Tibial nerve (tissue), 4 donors: ENCODE data around the gene DLGAP1. TPM values are rescaled to one million over a fixed set of nuclear protein-coding genes. Genes with fewer than 3 reads are reported as not detected.

Experiments used
- DNase-seq, 2 donors: peaks; one replicate each; pipeline ENCODE4 v3.0.0-alpha.2; 2019; ENCODE audit warnings: low spot score in 2 of 2
- H3K27ac ChIP-seq, 4 donors: fragments of 200-600 bp; sonication (generic) in 3 of 4; one replicate each; pipeline ENCODE4 v1.5.1; 2017 to 2019; ENCODE audit warnings: mild to moderate bottlenecking in 1 of 4
- H3K27me3 ChIP-seq, 2 donors: fragments of 200-600 bp; sonication (generic) in 1 of 2; one replicate each; pipeline versions ENCODE4 v1.5.1 to v1.6.0; 2017 to 2019
- H3K36me3 ChIP-seq, 3 donors: fragments of 200-600 bp; sonication (generic); one replicate each; pipeline ENCODE4 v1.5.1; 2018 to 2019
- H3K4me1 ChIP-seq, 4 donors: fragments of 200-600 bp; sonication (generic) in 3 of 4; one replicate each; pipeline ENCODE4 v1.5.1; 2017 to 2019
- H3K4me3 ChIP-seq, 4 donors: fragments of 200-600 bp; sonication (generic) in 3 of 4; one replicate each; pipeline ENCODE4 v1.5.1; 2017 to 2019; ENCODE audit warnings: mild to moderate bottlenecking in 1 of 4, moderate library complexity in 1 of 4
- H3K9me3 ChIP-seq, 4 donors: fragments of 200-600 bp; sonication (generic) in 3 of 4; one replicate each; pipeline ENCODE4 v1.5.1; 2017 to 2019
- EP300 ChIP-seq, 2 donors: sonication (generic); formaldehyde crosslinking; IDR thresholded peaks; one replicate each; pipeline ENCODE4 v1.6.1; 2017; ENCODE audit warnings: antibody characterized with exemption in 2 of 2, mild to moderate bottlenecking in 1 of 2
- POLR2A ChIP-seq, 2 donors: fragments of 450-650 bp; IDR thresholded peaks; one replicate each; pipeline ENCODE4 v1.6.1; 2017; ENCODE audit warnings: antibody characterized with exemption in 2 of 2, mild to moderate bottlenecking in 2 of 2, moderate library complexity in 2 of 2
- WGBS, 2 donors: methylation state at CpG; one replicate each; pipeline ENCODE4 v1.1.5; 2018; 5-methylcytosine and 5-hydroxymethylcytosine counted together
- total RNA-seq, 4 donors: library from RNA; depleted of rRNA; stranded (reverse); fragments of >200 nt; gene quantifications; one replicate each; pipeline ENCODE4 v1.1.0, GENCODE V29; 2016
- TF ChIP-seq, protein P1 (sequence below), 5 experiments: fragments of 200-600 bp in 3 of 5; fragments of 450-650 bp in 2 of 5; sonication (generic) in 3 of 5; IDR thresholded peaks; one replicate each; pipeline ENCODE4 v1.5.1; 2016 to 2019; ENCODE audit warnings: antibody characterized with exemption in 5 of 5, mild to moderate bottlenecking in 3 of 5, moderate library complexity in 2 of 5

DLGAP1 gene
- total RNA-seq, 4 donors from 2014 or later, result 1.5 to 18.3 (median 2.5) TPM

DNA sequence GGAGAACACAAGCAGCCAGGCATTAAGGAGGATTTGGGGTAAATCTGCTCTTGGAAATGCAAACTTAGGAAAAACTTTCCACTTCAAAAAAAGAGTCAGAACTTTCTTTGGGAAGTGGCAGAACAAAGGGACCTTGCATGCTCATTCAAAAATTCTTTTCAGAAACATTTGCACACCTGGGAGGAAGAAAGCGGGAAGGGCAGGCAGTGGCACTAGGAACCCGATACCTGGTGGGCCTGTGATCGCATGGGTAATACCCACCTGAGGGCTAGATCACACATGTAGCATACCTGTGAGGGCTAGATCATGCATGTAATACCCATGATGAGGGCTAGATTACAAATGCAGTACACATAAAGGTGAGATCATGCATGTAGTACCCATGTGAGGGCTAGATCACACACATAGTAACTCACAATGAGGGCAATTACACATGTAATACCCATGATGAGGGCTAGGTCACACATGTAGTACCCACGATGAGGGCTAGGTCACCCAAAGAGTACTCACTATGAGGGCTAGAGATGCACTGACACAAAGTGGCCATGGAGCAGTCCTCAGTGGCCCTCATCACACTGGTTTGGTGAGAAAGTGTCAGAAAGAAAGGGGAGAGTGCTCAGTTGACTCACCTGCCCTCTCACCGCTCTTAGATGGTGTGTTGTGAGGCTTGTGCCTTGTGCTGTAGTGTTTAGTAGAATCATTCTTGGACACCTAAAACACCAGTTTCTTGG lies 212.5 kb downstream of the DLGAP1 start:
- Histone ChIP-seq H3K27me3 (no peaks in the 10 kb centered on the region), H3K4me1 (no peaks in the 10 kb centered on the region), H3K4me3 (no peak overlapping the region), H3K36me3 (no peaks in the 10 kb centered on the region), H3K9me3 (no peaks in the 10 kb centered on the region), H3K27ac (no peak overlapping the region)
- TF ChIP-seq POLR2A (IDR thresholded peaks at IDR 0.05), result no peak
- TF ChIP-seq EP300 (IDR thresholded peaks at IDR 0.05), result no peak
- DNase-seq, result no peak
- 92 to 96% methylated on average over 5 of the region's 5 CpGs for WGBS, 2 donors

DNA sequence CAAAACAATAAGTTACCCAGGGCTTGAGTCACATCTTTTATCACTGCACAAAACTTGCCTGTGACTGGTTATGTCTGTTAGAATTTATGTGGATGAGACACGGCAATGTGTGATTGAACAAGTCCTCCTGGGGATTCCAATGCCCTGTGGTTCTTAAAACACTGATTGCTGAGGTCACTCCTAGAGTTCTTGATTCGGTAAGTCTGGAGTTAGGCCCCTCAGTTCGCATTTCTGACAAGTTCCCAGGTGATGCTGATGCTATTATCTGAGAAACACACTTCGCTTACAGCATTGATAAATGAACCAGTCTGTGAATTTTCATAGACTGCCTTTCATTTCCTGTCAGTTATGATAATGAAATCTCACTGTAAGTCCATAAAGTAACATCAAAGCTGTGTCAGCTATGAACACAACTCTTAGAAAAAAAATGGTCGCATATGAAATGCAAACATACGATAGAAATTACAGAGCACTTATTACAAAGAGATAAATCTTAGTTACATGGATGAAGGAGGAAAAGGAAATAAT lies 214.0 kb downstream of the DLGAP1 start:
- Histone ChIP-seq H3K9me3 (no peaks in the 10 kb centered on the region), H3K4me1 (no peaks in the 10 kb centered on the region), H3K4me3 (no peak overlapping the region), H3K27ac (no peak overlapping the region), H3K27me3 (no peaks in the 10 kb centered on the region), H3K36me3 (no peaks in the 10 kb centered on the region)
- TF ChIP-seq POLR2A (IDR thresholded peaks at IDR 0.05), result no peak
- TF ChIP-seq, protein P1, sequence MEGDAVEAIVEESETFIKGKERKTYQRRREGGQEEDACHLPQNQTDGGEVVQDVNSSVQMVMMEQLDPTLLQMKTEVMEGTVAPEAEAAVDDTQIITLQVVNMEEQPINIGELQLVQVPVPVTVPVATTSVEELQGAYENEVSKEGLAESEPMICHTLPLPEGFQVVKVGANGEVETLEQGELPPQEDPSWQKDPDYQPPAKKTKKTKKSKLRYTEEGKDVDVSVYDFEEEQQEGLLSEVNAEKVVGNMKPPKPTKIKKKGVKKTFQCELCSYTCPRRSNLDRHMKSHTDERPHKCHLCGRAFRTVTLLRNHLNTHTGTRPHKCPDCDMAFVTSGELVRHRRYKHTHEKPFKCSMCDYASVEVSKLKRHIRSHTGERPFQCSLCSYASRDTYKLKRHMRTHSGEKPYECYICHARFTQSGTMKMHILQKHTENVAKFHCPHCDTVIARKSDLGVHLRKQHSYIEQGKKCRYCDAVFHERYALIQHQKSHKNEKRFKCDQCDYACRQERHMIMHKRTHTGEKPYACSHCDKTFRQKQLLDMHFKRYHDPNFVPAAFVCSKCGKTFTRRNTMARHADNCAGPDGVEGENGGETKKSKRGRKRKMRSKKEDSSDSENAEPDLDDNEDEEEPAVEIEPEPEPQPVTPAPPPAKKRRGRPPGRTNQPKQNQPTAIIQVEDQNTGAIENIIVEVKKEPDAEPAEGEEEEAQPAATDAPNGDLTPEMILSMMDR (IDR thresholded peaks at IDR 0.05), result no peak
- TF ChIP-seq EP300 (IDR thresholded peaks at IDR 0.05), result no peak
- DNase-seq, result no peak
- 76 to 81% methylated on average over 6 of the region's 6 CpGs for WGBS, 2 donors

DNA sequence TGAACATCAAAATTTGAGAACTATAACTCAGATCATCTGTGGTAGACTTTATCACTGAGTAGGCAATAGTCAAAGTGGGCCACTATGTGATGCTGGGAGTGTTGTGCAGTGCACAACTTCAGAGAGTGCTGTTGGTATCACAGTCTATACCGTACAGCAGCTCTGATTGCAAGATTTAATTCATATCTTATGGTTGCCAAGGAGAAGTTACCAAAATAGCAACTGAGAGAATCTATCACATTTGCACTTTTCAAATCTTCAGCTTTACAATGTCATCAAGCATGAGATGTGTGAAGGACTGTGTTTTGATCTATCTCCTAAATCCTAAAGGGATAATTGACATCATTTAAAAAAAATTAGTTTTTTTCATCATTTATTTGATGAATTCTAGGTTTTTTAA lies 216.1 kb downstream of the DLGAP1 start:
- no peak for DNase-seq
- WGBS, 2 donors, result 84 to 90% methylated on average over 1 of the region's 1 CpG
- H3K27me3 ChIP-seq, result no peaks in the 10 kb centered on the region
- TF ChIP-seq, protein P1 (IDR thresholded peaks at IDR 0.05), result no peak
- no peak for TF ChIP-seq POLR2A (IDR thresholded peaks at IDR 0.05)
- TF ChIP-seq EP300 (IDR thresholded peaks at IDR 0.05), result no peak
- H3K9me3 ChIP-seq, result no peaks in the 10 kb centered on the region
- no peak overlapping the region for H3K27ac ChIP-seq
- H3K36me3 ChIP-seq, result no peaks in the 10 kb centered on the region
- no peaks in the 10 kb centered on the region for H3K4me1 ChIP-seq
- H3K4me3 ChIP-seq, result no peak overlapping the region

DNA sequence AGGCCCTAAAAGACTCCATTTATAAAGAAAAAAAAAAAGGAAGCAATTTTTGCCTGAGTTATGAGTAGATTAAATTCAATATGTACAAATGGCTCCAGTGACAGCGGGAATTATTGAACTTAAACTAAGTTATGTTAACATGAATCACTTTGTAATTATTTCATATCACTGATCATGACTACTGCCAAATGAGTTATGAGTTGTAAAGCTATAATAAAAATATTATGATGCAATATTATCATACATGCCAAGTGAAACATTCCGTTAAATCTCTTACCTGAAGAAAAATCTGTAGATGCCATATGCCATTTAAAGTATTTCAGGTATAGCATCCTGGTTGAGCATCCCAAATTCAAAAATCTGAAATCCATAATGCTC lies 217.5 kb downstream of the DLGAP1 start:
- H3K4me1 ChIP-seq, result no peaks in the 10 kb centered on the region
- TF ChIP-seq, protein P1 (IDR thresholded peaks at IDR 0.05), result no peak
- TF ChIP-seq POLR2A (IDR thresholded peaks at IDR 0.05), result no peak
- TF ChIP-seq EP300 (IDR thresholded peaks at IDR 0.05), result no peak
- H3K27me3 ChIP-seq, result no peaks in the 10 kb centered on the region
- DNase-seq, result no peak
- WGBS, 2 donors, result 69 to 70% methylated on average over 2 of the region's 2 CpGs
- no peaks in the 10 kb centered on the region for H3K36me3 ChIP-seq
- no peak overlapping the region for H3K4me3 ChIP-seq
- no peak overlapping the region for H3K27ac ChIP-seq
- H3K9me3 ChIP-seq, result no peaks in the 10 kb centered on the region

DNA sequence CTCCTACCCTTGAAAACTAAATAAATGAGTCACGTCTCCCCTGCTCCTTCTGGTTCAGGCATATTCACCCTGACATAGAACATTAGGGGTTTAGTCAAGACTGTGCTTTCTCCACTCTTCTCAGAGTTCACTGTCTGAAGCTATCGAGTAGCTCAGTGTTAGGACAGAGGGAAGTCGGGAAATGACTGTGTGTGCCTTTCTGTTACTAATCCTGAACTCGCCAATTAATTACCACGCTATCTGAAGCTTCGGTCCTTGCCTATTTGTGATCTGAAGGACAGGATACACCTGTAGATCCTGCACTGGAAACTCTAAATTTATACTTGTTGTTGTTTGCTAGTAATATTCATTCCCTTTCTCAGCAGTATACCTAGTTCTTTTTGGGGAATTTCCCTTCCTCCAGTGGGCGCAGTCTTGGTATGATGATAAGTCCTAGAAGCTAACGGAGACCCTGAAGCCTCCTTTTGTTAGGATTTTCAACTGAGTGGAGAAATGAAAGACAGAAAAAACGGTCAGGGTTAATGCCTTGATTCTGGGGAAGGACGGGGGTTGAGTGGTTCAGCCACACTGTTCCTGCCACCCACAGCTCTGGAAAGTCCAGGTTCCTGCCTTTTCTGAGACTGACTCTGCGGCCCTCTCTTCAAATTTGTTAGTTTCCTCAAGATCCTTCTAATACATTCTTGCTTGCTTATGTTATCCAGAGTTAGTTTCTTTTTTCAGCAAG lies 218.0 kb downstream of the DLGAP1 start:
- Histone ChIP-seq H3K27me3 (no peaks in the 10 kb centered on the region), H3K36me3 (no peaks in the 10 kb centered on the region), H3K4me3 (no peak overlapping the region), H3K9me3 (no peaks in the 10 kb centered on the region), H3K4me1 (no peaks in the 10 kb centered on the region), H3K27ac (no peak overlapping the region)
- no peak for DNase-seq
- 51 to 56% methylated on average over 11 of the region's 11 CpGs for WGBS, 2 donors
- TF ChIP-seq, protein P1 (IDR thresholded peaks at IDR 0.05), result no peak
- TF ChIP-seq POLR2A (IDR thresholded peaks at IDR 0.05) (no peak), EP300 (IDR thresholded peaks at IDR 0.05) (no peak)
